ENCODE data around the gene OXSR1.

OXSR1 gene

DNA sequence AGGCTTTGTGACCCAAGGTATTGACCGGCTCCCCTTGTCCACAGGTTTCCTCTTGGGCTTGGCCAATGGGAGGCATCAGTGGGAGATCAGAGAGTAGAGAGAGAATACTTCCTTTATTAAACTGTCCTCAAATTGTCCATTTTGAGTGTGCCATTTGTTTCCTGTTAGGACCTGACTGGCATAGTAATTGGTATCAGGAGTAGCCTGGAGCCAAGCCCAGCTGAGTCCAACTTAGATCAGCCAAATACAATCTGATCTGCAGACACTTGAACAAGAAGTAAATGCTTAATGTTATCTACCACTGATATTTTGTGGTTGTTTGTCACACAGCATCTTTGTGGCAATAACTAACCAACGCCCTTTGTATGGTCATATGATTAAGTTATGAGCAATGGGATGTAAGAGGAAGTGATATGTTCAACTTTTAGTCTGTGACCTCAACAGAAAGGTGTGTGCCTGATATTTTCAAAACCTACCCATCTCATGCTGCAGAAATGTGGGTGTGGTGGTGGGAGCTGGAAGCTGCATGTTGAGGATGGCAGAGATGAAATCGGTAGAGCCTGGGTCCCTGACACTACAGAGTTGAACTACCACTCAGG is 13.6 kb upstream of the OXSR1 start:
- no peaks in the 10 kb centered on the region for H4K20me1 ChIP-seq (ENCODE audit: insufficient read depth, low read length, poor library complexity, severe bottlenecking)
- H3K4me1 ChIP-seq (ENCODE audit: insufficient read depth, low read length, poor library complexity, severe bottlenecking): peaks cover 9% of the 10 kb centered on the region
- TF ChIP-seq, protein P1, sequence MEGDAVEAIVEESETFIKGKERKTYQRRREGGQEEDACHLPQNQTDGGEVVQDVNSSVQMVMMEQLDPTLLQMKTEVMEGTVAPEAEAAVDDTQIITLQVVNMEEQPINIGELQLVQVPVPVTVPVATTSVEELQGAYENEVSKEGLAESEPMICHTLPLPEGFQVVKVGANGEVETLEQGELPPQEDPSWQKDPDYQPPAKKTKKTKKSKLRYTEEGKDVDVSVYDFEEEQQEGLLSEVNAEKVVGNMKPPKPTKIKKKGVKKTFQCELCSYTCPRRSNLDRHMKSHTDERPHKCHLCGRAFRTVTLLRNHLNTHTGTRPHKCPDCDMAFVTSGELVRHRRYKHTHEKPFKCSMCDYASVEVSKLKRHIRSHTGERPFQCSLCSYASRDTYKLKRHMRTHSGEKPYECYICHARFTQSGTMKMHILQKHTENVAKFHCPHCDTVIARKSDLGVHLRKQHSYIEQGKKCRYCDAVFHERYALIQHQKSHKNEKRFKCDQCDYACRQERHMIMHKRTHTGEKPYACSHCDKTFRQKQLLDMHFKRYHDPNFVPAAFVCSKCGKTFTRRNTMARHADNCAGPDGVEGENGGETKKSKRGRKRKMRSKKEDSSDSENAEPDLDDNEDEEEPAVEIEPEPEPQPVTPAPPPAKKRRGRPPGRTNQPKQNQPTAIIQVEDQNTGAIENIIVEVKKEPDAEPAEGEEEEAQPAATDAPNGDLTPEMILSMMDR (conservative IDR thresholded peaks at IDR 0.05; ENCODE audit: low read length): no peak
- no peak for TF ChIP-seq EZH2phosphoT487 (IDR thresholded peaks at IDR 0.05; ENCODE audit: borderline replicate concordance)
- H2AFZ ChIP-seq (ENCODE audit: low read length): no peak overlapping the region
- H3K79me2 ChIP-seq (ENCODE audit: insufficient read depth, low read length): no peaks in the 10 kb centered on the region
- H3K4me2 ChIP-seq (ENCODE audit: low read depth, low read length, poor library complexity, severe bottlenecking): no peak overlapping the region
- no peak overlapping the region for H3K4me3 ChIP-seq (ENCODE audit: low read length, poor library complexity, severe bottlenecking)
- no peaks in the 10 kb centered on the region for H3K27me3 ChIP-seq (ENCODE audit: insufficient read depth, low read length, poor library complexity, severe bottlenecking)
- H3K9me3 ChIP-seq (ENCODE audit: insufficient read depth, low read depth, low read length): peaks cover 2% of the 10 kb centered on the region; the same call in 1 of the 2 replicates
- no peak overlapping the region for H3K9ac ChIP-seq (ENCODE audit: low read depth, low read length, poor library complexity, severe bottlenecking)
- no peaks in the 10 kb centered on the region for H3K9me2 ChIP-seq (replicated peaks; ENCODE audit: low read depth, low read length)
- no peaks in the 10 kb centered on the region for H3K36me3 ChIP-seq (ENCODE audit: insufficient read depth, low read length)
- no peaks in the 10 kb centered on the region for H3F3A ChIP-seq (ENCODE audit: low read depth)

DNA sequence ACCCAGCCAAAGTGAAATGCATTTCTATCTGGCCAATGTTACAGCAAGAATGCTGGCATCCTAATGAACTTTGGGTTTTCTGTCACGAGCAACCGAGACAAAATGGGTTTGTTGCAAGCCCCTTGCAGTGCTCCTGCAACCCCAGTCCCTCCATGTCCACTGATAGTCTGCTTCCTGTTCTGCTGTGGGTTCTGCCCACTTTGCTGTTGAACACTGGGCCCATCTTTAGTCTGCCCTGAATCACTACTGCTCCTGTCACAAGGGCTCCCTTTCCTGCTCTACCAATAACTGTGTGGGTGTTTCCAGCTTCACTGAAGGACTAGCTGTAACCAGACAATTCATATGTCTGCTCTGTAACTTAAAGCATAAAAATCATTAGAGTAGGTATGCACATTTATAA is 12.7 kb upstream of the OXSR1 start:
- H3K79me2 ChIP-seq (ENCODE audit: insufficient read depth, low read length): no peaks in the 10 kb centered on the region
- H3K36me3 ChIP-seq (ENCODE audit: insufficient read depth, low read length): no peaks in the 10 kb centered on the region
- no peak overlapping the region for H3K4me2 ChIP-seq (ENCODE audit: low read depth, low read length, poor library complexity, severe bottlenecking)
- no peak overlapping the region for H3K4me3 ChIP-seq (ENCODE audit: low read length, poor library complexity, severe bottlenecking)
- H3K4me1 ChIP-seq (ENCODE audit: insufficient read depth, low read length, poor library complexity, severe bottlenecking): peaks cover 9% of the 10 kb centered on the region
- H3K27me3 ChIP-seq (ENCODE audit: insufficient read depth, low read length, poor library complexity, severe bottlenecking): no peaks in the 10 kb centered on the region
- H4K20me1 ChIP-seq (ENCODE audit: insufficient read depth, low read length, poor library complexity, severe bottlenecking): no peaks in the 10 kb centered on the region
- H3K9me2 ChIP-seq (replicated peaks; ENCODE audit: low read depth, low read length): no peaks in the 10 kb centered on the region
- no peaks in the 10 kb centered on the region for H3K9me3 ChIP-seq (ENCODE audit: insufficient read depth, low read depth, low read length)
- H3F3A ChIP-seq (ENCODE audit: low read depth): no peaks in the 10 kb centered on the region
- H2AFZ ChIP-seq (ENCODE audit: low read length): no peak overlapping the region
- TF ChIP-seq, protein P1 (conservative IDR thresholded peaks at IDR 0.05; ENCODE audit: low read length): no peak
- no peak for TF ChIP-seq EZH2phosphoT487 (IDR thresholded peaks at IDR 0.05; ENCODE audit: borderline replicate concordance)
- H3K9ac ChIP-seq (ENCODE audit: low read depth, low read length, poor library complexity, severe bottlenecking): no peak overlapping the region

DNA sequence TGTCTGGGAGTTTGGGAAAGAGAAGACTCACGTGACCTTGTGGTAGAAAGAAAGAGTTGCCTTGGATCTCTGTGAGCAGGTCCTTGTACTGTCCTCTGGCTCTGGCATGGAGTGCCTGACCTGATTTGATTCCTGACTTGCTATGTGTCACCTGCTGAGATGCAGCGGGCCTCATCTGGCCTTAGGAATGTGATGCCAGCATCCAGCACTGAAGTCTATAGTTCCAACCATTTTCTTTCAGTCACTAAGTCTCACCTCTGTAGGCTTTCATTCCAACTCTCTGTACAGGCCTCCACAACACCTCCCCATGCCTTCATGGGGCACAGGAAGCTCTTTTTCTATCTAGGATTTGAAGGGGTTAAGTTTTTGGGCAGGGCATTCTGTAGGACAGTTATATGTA is 12.1 kb upstream of the OXSR1 start:
- Histone ChIP-seq H3F3A (ENCODE audit: low read depth) (no peaks in the 10 kb centered on the region), H3K4me2 (ENCODE audit: low read depth, low read length, poor library complexity, severe bottlenecking) (no peak overlapping the region), H3K4me1 (ENCODE audit: insufficient read depth, low read length, poor library complexity, severe bottlenecking) (peaks cover 9% of the 10 kb centered on the region), H3K9ac (ENCODE audit: low read depth, low read length, poor library complexity, severe bottlenecking) (no peak overlapping the region), H3K79me2 (ENCODE audit: insufficient read depth, low read length) (no peaks in the 10 kb centered on the region), H3K4me3 (ENCODE audit: low read length, poor library complexity, severe bottlenecking) (no peak overlapping the region), H4K20me1 (ENCODE audit: insufficient read depth, low read length, poor library complexity, severe bottlenecking) (no peaks in the 10 kb centered on the region), H2AFZ (ENCODE audit: low read length) (no peak overlapping the region), H3K9me2 (replicated peaks; ENCODE audit: low read depth, low read length) (no peaks in the 10 kb centered on the region), H3K36me3 (ENCODE audit: insufficient read depth, low read length) (no peaks in the 10 kb centered on the region), H3K9me3 (ENCODE audit: insufficient read depth, low read depth, low read length) (no peaks in the 10 kb centered on the region), H3K27me3 (ENCODE audit: insufficient read depth, low read length, poor library complexity, severe bottlenecking) (no peaks in the 10 kb centered on the region)
- no peak for TF ChIP-seq EZH2phosphoT487 (IDR thresholded peaks at IDR 0.05; ENCODE audit: borderline replicate concordance)
- TF ChIP-seq, protein P1 (conservative IDR thresholded peaks at IDR 0.05; ENCODE audit: low read length): no peak

Data from Loucy (cell line).